ENCODE data around the gene PSME2. TPM values are rescaled to one million over a fixed set of nuclear protein-coding genes. Genes with fewer than 3 reads are reported as not detected.

Gene PSME2
- total RNA-seq, 2 experiments from 2014 or later = 445 to 459 TPM

GRCh38 chr14:24143511-24143910, 2.9 kb downstream of the PSME2 start:
- Mint-ChIP-seq H3K36me3 (ENCODE audit: low read depth) (peaks cover 74% of the 10 kb centered on the region), H3K27ac (peak overlapping the region; percentile 19), H3K4me3 (no peak overlapping the region), H3K4me1 (peaks cover 57% of the 10 kb centered on the region), H3K9me3 (ENCODE audit: low read depth) (no peaks in the 10 kb centered on the region), H3K27me3 (no peaks in the 10 kb centered on the region)
- intact Hi-C loops (cut with DNase I, micrococcal nuclease) = loop anchor here in 1 of 2 experiments (10.0 kb wide), 3 partner anchors 679 to 1109 kb away; partner anchors contain the start of genes ACIN1, C14orf119, NGDN and PSMB5
- DNase-seq (no peak), ATAC-seq (no peak)
- ChIA-PET CTCF (interaction anchor here (0.7 to 2.6 kb wide), 4 partner anchors 17 to 164 kb away, joined by 3 to 16 read pairs (median 4); partner anchors contain the start of genes CIDEB, DCAF11, IRF9 and NRL), POLR2A (interaction anchor here (1.3 kb wide), 2 partner anchors 17 to 29 kb away, joined by 3 read pairs; partner anchors contain the start of gene IRF9)

- Mint-ChIP-seq H3K4me3 (peak within 1 kb of the TSS; percentile 88), H3K27ac (peak within 1 kb of the TSS; percentile 97), H3K9me3 (ENCODE audit: low read depth) (no peaks in the 10 kb centered on the region), H3K27me3 (no peaks in the 10 kb centered on the region), H3K4me1 (peaks cover 66% of the 10 kb centered on the region), H3K36me3 (ENCODE audit: low read depth) (peaks cover 84% of the 10 kb centered on the region)
- CTCF ChIA-PET = interaction anchor here (0.5 to 1.6 kb wide), 9 partner anchors 20 to 167 kb away, joined by 3 to 15 read pairs (median 3); partner anchors contain the start of genes CIDEB, DCAF11, IRF9 and NRL
- POLR2A ChIA-PET = interaction anchor here (0.6 to 1.9 kb wide), 14 partner anchors 10 to 289 kb away, joined by 3 to 19 read pairs (median 5); partner anchors contain the start of genes CHMP4A, DCAF11, IRF9 and KHNYN
- intact Hi-C loops (cut with DNase I, micrococcal nuclease) = loop anchor here (1.0 to 10.0 kb wide), 13 partner anchors 20 to 1106 kb away; partner anchors contain the start of genes DCAF11 (in 2 of the 2), GMPR2 (in 2 of the 2), IRF9 (in 2 of the 2) and NEDD8 (in 2 of the 2)
- peak; percentile 100 for DNase-seq
- peak; percentile 87 for ATAC-seq
These were observed 5.1 kb downstream of the PSME2 start, which contains the start of gene EMC9 for GRCh38 chr14:24141097-24141880. Gene EMC9 (minus strand): TSS chr14:24141591. CDS start chr14:24141304, 287 bp downstream.

GRCh38 chr14:24139272-24139934, 7.0 kb downstream of the PSME2 start:
- H3K36me3 Mint-ChIP-seq (ENCODE audit: low read depth) = peaks cover 67% of the 10 kb centered on the region
- peak overlapping the region; percentile 88 for H3K4me3 Mint-ChIP-seq
- intact Hi-C loops (cut with DNase I, micrococcal nuclease) = loop anchor here in 1 of 2 experiments (5.0 kb wide), 1 partner anchor 293 kb away; no protein-coding TSS in a partner anchor
- CTCF ChIA-PET = interaction anchor here (0.7 to 2.5 kb wide), 3 partner anchors 31 to 36 kb away, joined by 3 to 9 read pairs (median 4); no protein-coding TSS in a partner anchor
- DNase-seq = peak; percentile 61
- no peak for ATAC-seq
- peak overlapping the region; percentile 78 for H3K27ac Mint-ChIP-seq
- H3K4me1 Mint-ChIP-seq = peaks cover 59% of the 10 kb centered on the region
- no peaks in the 10 kb centered on the region for H3K9me3 Mint-ChIP-seq (ENCODE audit: low read depth)
- POLR2A ChIA-PET = interaction anchor here (1.1 kb wide), 2 partner anchors 8 to 25 kb away, joined by 3 to 4 read pairs; partner anchors contain the start of genes DCAF11, NRL and RNF31
- H3K27me3 Mint-ChIP-seq = no peaks in the 10 kb centered on the region

GRCh38 chr14:24138396-24139271, 7.8 kb downstream of the PSME2 start:
- no peaks in the 10 kb centered on the region for H3K9me3 Mint-ChIP-seq (ENCODE audit: low read depth)
- peaks cover 52% of the 10 kb centered on the region for H3K4me1 Mint-ChIP-seq
- H3K4me3 Mint-ChIP-seq = peak overlapping the region; percentile 88
- DNase-seq (no peak), ATAC-seq (no peak)
- peaks cover 62% of the 10 kb centered on the region for H3K36me3 Mint-ChIP-seq (ENCODE audit: low read depth)
- intact Hi-C loops (cut with DNase I, micrococcal nuclease) = loop anchor here in 1 of 2 experiments (5.0 kb wide), 1 partner anchor 294 kb away; no protein-coding TSS in a partner anchor
- ChIA-PET CTCF (interaction anchor here (0.7 to 2.5 kb wide), 5 partner anchors 8 to 36 kb away, joined by 3 to 14 read pairs (median 5); partner anchors contain the start of genes IRF9, PSME2 and RNF31), POLR2A (interaction anchor here (0.7 to 1.1 kb wide), 2 partner anchors 8 to 46 kb away, joined by 3 read pairs; partner anchors contain the start of gene RNF31)
- peak overlapping the region; percentile 78 for H3K27ac Mint-ChIP-seq
- H3K27me3 Mint-ChIP-seq = no peaks in the 10 kb centered on the region

- no peak for ATAC-seq
- ChIA-PET CTCF (interaction anchor here (0.7 to 2.5 kb wide), 7 partner anchors 9 to 299 kb away, joined by 3 to 14 read pairs (median 5); partner anchors contain the start of genes DCAF11, IRF9, MDP1 and NRL), POLR2A (interaction anchor here (0.6 to 3.1 kb wide), 6 partner anchors 9 to 47 kb away, joined by 3 to 35 read pairs (median 6); partner anchors contain the start of genes DCAF11, NRL, PSME2 and RNF31)
- peak overlapping the region; percentile 92 for H3K4me3 Mint-ChIP-seq
- no peak for DNase-seq
- H3K4me1 Mint-ChIP-seq = peaks cover 48% of the 10 kb centered on the region
- intact Hi-C loops (cut with DNase I, micrococcal nuclease) = loop anchor here in 1 of 2 experiments (5.0 kb wide), 1 partner anchor 295 kb away; no protein-coding TSS in a partner anchor
- no peaks in the 10 kb centered on the region for H3K9me3 Mint-ChIP-seq (ENCODE audit: low read depth)
- peak overlapping the region; percentile 91 for H3K27ac Mint-ChIP-seq
- peaks cover 53% of the 10 kb centered on the region for H3K36me3 Mint-ChIP-seq (ENCODE audit: low read depth)
- H3K27me3 Mint-ChIP-seq = no peaks in the 10 kb centered on the region
These were observed 8.6 kb downstream of the PSME2 start for GRCh38 chr14:24137529-24138395.

- Mint-ChIP-seq H3K4me3 (peak overlapping the region; percentile 92), H3K27me3 (no peaks in the 10 kb centered on the region), H3K36me3 (ENCODE audit: low read depth) (peaks cover 47% of the 10 kb centered on the region), H3K4me1 (peaks cover 50% of the 10 kb centered on the region), H3K27ac (peak overlapping the region; percentile 91), H3K9me3 (ENCODE audit: low read depth) (no peaks in the 10 kb centered on the region)
- POLR2A ChIA-PET = interaction anchor here (0.6 to 3.1 kb wide), 7 partner anchors 9 to 1374 kb away, joined by 3 to 35 read pairs (median 4); partner anchors contain the start of genes DCAF11, IRF9, NRL and PSME2
- ATAC-seq (no peak), DNase-seq (peak; percentile 44)
- CTCF ChIA-PET = interaction anchor here (0.7 to 2.5 kb wide), 9 partner anchors 10 to 299 kb away, joined by 3 to 14 read pairs (median 5); partner anchors contain the start of genes CIDEB, DCAF11, IRF9 and MDP1
- intact Hi-C loops (cut with DNase I, micrococcal nuclease) = loop anchor here (1.0 to 5.0 kb wide), 9 partner anchors 9 to 295 kb away; partner anchors contain the start of genes DCAF11 (in 2 of the 2), IPO4 (in 2 of the 2), NRL (in 2 of the 2) and CHMP4A (in 1 of the 2)
These were observed 9.5 kb downstream of the PSME2 start for GRCh38 chr14:24136684-24137528.

- no peaks in the 10 kb centered on the region for H3K9me3 Mint-ChIP-seq (ENCODE audit: low read depth)
- no peaks in the 10 kb centered on the region for H3K27me3 Mint-ChIP-seq
- intact Hi-C loops (cut with DNase I, micrococcal nuclease) = loop anchor here (1.0 to 5.0 kb wide), 9 partner anchors 10 to 296 kb away; partner anchors contain the start of genes DCAF11 (in 2 of the 2), IPO4 (in 2 of the 2), NRL (in 2 of the 2) and CHMP4A (in 1 of the 2)
- DNase-seq (peak; percentile 98), ATAC-seq (peak; percentile 95)
- H3K4me1 Mint-ChIP-seq = peaks cover 50% of the 10 kb centered on the region
- peak within 1 kb of the TSS; percentile 92 for H3K27ac Mint-ChIP-seq
- peaks cover 45% of the 10 kb centered on the region for H3K36me3 Mint-ChIP-seq (ENCODE audit: low read depth)
- peak within 1 kb of the TSS; percentile 92 for H3K4me3 Mint-ChIP-seq
- ChIA-PET CTCF (interaction anchor here (0.8 to 2.3 kb wide), 9 partner anchors 10 to 300 kb away, joined by 3 to 12 read pairs (median 4); partner anchors contain the start of genes CARMIL3, CIDEB, DCAF11 and NRL), POLR2A (interaction anchor here (0.6 to 3.1 kb wide), 11 partner anchors 10 to 1373 kb away, joined by 3 to 35 read pairs (median 4); partner anchors contain the start of genes DCAF11, IPO4, IRF9 and NRL)
These were observed 10.4 kb downstream of the PSME2 start, which contains the start of gene PSME1 for GRCh38 chr14:24135834-24136683. Gene PSME1 (plus strand): TSS chr14:24136194. CDS start chr14:24136263, 69 bp downstream.
